Measurements from ENCODE around the gene NEGR1. TPM values are rescaled to one million over a fixed set of nuclear protein-coding genes. Genes with fewer than 3 reads are reported as not detected.

Gene NEGR1
- total and polyA plus RNA-seq, 8 donors, result 1.2 to 35.4 (median 7.7) TPM

DNA sequence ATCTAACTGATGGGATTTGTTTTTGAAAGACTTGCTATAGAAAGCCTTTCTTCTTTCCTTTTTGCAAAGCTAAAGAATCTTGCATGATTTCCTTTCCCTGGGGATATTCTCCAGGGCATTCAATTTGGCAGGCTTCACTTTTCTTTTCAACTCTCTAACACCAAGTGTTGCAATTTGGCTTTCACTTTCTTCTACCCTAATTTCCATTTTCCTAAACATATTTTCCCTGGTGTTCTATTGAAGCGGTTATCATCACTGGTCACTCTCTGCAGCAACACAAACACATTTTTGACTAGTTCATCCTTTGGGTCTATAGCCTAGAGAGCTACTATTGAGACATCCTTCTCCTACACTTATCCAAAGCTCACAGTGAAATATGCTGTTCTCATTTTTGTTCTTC lies 424.5 kb downstream of the NEGR1 start:
- no peaks in the 10 kb centered on the region for H3K4me1 ChIP-seq
- WGBS, 5 donors, result 66 to 86% (median 75%) methylated on average over 1 of the region's 1 CpG
- intact Hi-C loops (cut with DNase I; ENCODE audit: low total_unique reads), result no loop called here
- H3K4me3 ChIP-seq, result no peak overlapping the region
- H3K27ac ChIP-seq, result no peak overlapping the region
- H3K9me3 ChIP-seq, result no peaks in the 10 kb centered on the region
- TF ChIP-seq, protein P1, sequence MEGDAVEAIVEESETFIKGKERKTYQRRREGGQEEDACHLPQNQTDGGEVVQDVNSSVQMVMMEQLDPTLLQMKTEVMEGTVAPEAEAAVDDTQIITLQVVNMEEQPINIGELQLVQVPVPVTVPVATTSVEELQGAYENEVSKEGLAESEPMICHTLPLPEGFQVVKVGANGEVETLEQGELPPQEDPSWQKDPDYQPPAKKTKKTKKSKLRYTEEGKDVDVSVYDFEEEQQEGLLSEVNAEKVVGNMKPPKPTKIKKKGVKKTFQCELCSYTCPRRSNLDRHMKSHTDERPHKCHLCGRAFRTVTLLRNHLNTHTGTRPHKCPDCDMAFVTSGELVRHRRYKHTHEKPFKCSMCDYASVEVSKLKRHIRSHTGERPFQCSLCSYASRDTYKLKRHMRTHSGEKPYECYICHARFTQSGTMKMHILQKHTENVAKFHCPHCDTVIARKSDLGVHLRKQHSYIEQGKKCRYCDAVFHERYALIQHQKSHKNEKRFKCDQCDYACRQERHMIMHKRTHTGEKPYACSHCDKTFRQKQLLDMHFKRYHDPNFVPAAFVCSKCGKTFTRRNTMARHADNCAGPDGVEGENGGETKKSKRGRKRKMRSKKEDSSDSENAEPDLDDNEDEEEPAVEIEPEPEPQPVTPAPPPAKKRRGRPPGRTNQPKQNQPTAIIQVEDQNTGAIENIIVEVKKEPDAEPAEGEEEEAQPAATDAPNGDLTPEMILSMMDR (IDR thresholded peaks at IDR 0.05), result no peak
- no peak for TF ChIP-seq POLR2A (IDR thresholded peaks at IDR 0.05)
- no peak for TF ChIP-seq POLR2AphosphoS5 (IDR thresholded peaks at IDR 0.05)
- no peak for TF ChIP-seq EP300 (IDR thresholded peaks at IDR 0.05)
- H3K27me3 ChIP-seq, result no peaks in the 10 kb centered on the region
- no peak for DNase-seq
- H3K36me3 ChIP-seq, result no peaks in the 10 kb centered on the region

DNA sequence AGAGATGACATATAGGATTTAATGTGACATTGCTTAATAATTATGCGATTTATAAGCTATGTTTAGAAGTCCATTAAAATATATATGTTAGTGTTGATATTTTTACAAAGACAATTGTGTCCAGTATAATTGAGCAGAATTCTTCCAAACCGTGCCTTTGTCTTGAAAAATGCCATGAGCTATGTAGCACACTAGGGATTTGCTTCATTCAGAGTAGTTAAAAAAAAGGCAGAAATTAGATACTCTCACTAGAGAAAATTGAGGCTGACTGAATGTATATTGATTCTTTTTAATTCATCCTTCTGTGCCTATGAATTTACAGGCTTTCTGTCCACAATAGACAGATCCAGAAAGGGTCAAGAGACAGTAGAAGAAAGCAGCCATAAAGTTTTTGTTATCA lies 429.0 kb downstream of the NEGR1 start:
- Histone ChIP-seq H3K36me3 (no peaks in the 10 kb centered on the region), H3K27me3 (no peaks in the 10 kb centered on the region), H3K4me1 (no peaks in the 10 kb centered on the region), H3K27ac (no peak overlapping the region), H3K9me3 (no peaks in the 10 kb centered on the region), H3K4me3 (no peak overlapping the region)
- intact Hi-C loops (cut with DNase I; ENCODE audit: low total_unique reads), result no loop called here
- TF ChIP-seq, protein P1 (IDR thresholded peaks at IDR 0.05), result no peak
- no peak for TF ChIP-seq POLR2AphosphoS5 (IDR thresholded peaks at IDR 0.05)
- TF ChIP-seq EP300 (IDR thresholded peaks at IDR 0.05), result no peak
- TF ChIP-seq POLR2A (IDR thresholded peaks at IDR 0.05), result no peak
- WGBS, 5 donors, result 87 to 95% (median 93%) methylated on average over 2 of the region's 2 CpGs
- DNase-seq, result no peak

DNA sequence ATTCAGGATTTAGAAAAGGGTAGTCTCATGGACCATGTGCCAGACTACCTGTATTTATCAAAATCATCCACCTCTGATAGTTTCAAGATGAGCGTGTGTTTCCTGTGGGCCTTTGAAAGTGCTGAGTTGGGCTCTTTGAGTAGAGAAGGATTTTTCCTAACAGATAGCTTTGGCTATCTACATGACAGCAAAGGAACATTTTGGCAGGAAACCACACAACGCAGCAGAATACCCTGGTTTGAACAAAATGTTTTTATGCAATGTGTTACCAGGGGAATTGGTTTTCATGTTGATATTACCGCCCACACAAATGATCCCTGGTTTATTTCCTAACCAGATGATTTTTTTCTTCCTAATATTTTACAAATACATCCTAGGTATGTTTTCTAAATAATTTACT lies 431.4 kb downstream of the NEGR1 start:
- H3K27me3 ChIP-seq, result no peaks in the 10 kb centered on the region
- WGBS, 5 donors, result 59 to 88% (median 75%) methylated on average over 3 of the region's 3 CpGs
- TF ChIP-seq POLR2AphosphoS5 (IDR thresholded peaks at IDR 0.05) (no peak), EP300 (IDR thresholded peaks at IDR 0.05) (no peak), POLR2A (IDR thresholded peaks at IDR 0.05) (no peak)
- TF ChIP-seq, protein P1 (IDR thresholded peaks at IDR 0.05), result no peak
- H3K4me1 ChIP-seq, result peaks cover 0 to 3% (median 0%) of the 10 kb centered on the region in 4 donors
- intact Hi-C loops (cut with DNase I; ENCODE audit: low total_unique reads), result no loop called here
- H3K4me3 ChIP-seq, result no peak overlapping the region
- H3K36me3 ChIP-seq, result no peaks in the 10 kb centered on the region
- H3K27ac ChIP-seq, result no peak overlapping the region
- peak in 1 of 2 donors; percentile 27 for DNase-seq
- no peaks in the 10 kb centered on the region for H3K9me3 ChIP-seq

DNA sequence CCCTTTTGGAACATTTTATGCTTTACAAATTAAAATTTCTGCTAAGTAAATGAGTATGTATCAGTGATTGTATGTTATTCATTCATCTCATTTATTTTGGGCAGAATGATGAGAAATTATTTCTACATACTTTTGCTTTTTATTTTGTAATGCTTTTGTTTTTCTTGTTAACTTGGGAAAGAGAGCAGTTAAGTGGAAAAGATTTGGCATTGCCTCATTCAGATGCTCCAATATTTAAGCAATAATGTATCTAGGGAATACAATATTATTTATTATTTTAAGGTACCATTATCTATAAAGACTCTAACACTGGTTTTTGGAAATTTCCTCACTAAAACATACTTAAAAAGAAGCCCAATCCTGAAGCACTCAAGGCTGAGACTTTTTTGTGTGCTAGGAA lies 431.8 kb downstream of the NEGR1 start:
- no peaks in the 10 kb centered on the region for H3K36me3 ChIP-seq
- H3K27ac ChIP-seq, result no peak overlapping the region
- intact Hi-C loops (cut with DNase I; ENCODE audit: low total_unique reads), result no loop called here
- H3K27me3 ChIP-seq, result no peaks in the 10 kb centered on the region
- TF ChIP-seq EP300 (IDR thresholded peaks at IDR 0.05), result no peak
- no peak for TF ChIP-seq POLR2AphosphoS5 (IDR thresholded peaks at IDR 0.05)
- no peak for TF ChIP-seq POLR2A (IDR thresholded peaks at IDR 0.05)
- TF ChIP-seq, protein P1 (IDR thresholded peaks at IDR 0.05), result no peak
- no peak for DNase-seq
- peaks cover 0 to 3% (median 0%) of the 10 kb centered on the region in 4 donors for H3K4me1 ChIP-seq
- H3K9me3 ChIP-seq, result no peaks in the 10 kb centered on the region
- H3K4me3 ChIP-seq, result no peak overlapping the region

All from stomach (tissue), 9 donors.